ENCODE data around the gene CCNQ.

- no peak for TF ChIP-seq EZH2 (IDR thresholded peaks at IDR 0.05; ENCODE audit: low read depth)
- no peak for TF ChIP-seq CTCF (conservative IDR thresholded peaks at IDR 0.05)
Measured at GRCh38 chrX:153571534-153571908, 27.4 kb downstream of the CCNQ start.
